Upper lobe of right lung (tissue), 1 donor: Measurements from ENCODE around the gene NDST3. TPM values are rescaled to one million over a fixed set of nuclear protein-coding genes. Genes with fewer than 3 reads are reported as not detected.
A peak's percentile ranks its signal among the peaks of the same experiment; 100 is the strongest.

Experiments used
- ATAC-seq: fragments of 200-7000 bp; cut with Tn5 transposase; one replicate; pipeline ENCODE4 v1.9.1; 2020; ENCODE audit warnings: mild to moderate bottlenecking, moderate library complexity
- DNase-seq: peaks from one replicate; pipeline ENCODE4 v3.0.0-alpha.2; 2020
- H3K27ac ChIP-seq: fragments of 200-600 bp; one replicate; pipeline ENCODE4 v1.8.0; 2022
- H3K27me3 ChIP-seq: fragments of 200-600 bp; one replicate; pipeline ENCODE4 v1.8.0; 2022; ENCODE audit warnings: mild to moderate bottlenecking
- H3K36me3 ChIP-seq: fragments of 200-600 bp; one replicate; pipeline ENCODE4 v1.8.0; 2022
- H3K4me1 ChIP-seq: fragments of 200-600 bp; one replicate; pipeline ENCODE4 v1.8.0; 2022
- H3K4me3 ChIP-seq: fragments of 200-600 bp; one replicate; pipeline ENCODE4 v1.8.0; 2022; ENCODE audit warnings: mild to moderate bottlenecking
- H3K9me3 ChIP-seq: fragments of 200-600 bp; one replicate; pipeline ENCODE4 v1.8.0; 2022
- CTCF ChIP-seq: fragments of 200-600 bp; IDR thresholded peaks from one replicate; pipeline ENCODE4 v1.8.0; 2022; ENCODE audit warnings: antibody characterized with exemption
- intact Hi-C: fragments of 100-400 bp; cut with DNase I; formaldehyde crosslinking; loops from one replicate; pipeline ENCODE4 v1.11.0; 2022
- total RNA-seq: library from RNA; stranded (reverse); fragmentation: NEBNext Ultra II Directional; extraction: Animal tissue kit (Norgen Biotek cat#: 25700); gene quantifications from one replicate; pipeline ENCODE4 v1.2.1, GENCODE V29; 2021
- donor health status: DM: no; HTN: yes; CAD: no; lungs with severe emphysema.

Gene NDST3
- total RNA-seq, 1 donor from 2014 or later = not detected

GRCh38 chr4:118270492-118270891, 236.2 kb downstream of the NDST3 start:
- TF ChIP-seq CTCF = peak; percentile 69
- peak; percentile 45 for ATAC-seq
- Histone ChIP-seq H3K4me1 (no peaks in the 10 kb centered on the region), H3K36me3 (no peaks in the 10 kb centered on the region), H3K27ac (no peak overlapping the region), H3K4me3 (no peak overlapping the region), H3K9me3 (no peaks in the 10 kb centered on the region), H3K27me3 (peaks cover 6% of the 10 kb centered on the region)
- intact Hi-C loops = no loop called here
- no peak for DNase-seq

GRCh38 chr4:118271788-118272187, 237.5 kb downstream of the NDST3 start:
- intact Hi-C loops = no loop called here
- no peaks in the 10 kb centered on the region for H3K9me3 ChIP-seq
- no peak overlapping the region for H3K4me3 ChIP-seq
- no peak for TF ChIP-seq CTCF
- peaks cover 6% of the 10 kb centered on the region for H3K27me3 ChIP-seq
- H3K27ac ChIP-seq = no peak overlapping the region
- H3K4me1 ChIP-seq = no peaks in the 10 kb centered on the region
- no peak for DNase-seq
- no peaks in the 10 kb centered on the region for H3K36me3 ChIP-seq
- no peak for ATAC-seq

DNA sequence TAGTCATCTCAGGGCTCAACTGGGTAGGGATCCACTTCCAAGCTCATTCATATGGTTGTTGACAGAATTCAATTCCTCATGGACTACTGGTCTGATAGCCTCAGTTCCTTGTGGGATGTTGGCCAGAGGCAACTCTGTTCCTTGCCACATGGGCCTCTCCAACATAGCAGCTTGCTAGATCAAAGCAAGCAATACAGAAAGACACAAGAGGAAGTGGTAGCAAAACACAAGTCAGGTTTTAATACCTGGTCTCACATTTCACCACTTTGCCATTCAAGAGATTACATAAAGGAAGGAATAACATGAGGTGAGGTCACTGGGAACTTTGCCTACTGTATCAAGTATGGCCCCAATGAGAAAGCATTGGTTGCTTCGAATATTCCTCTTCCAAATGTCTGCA, 239.4 kb downstream of the NDST3 start:
- ATAC-seq (no peak), DNase-seq (no peak)
- intact Hi-C loops = no loop called here
- no peak for TF ChIP-seq CTCF
- Histone ChIP-seq H3K27ac (no peak overlapping the region), H3K9me3 (no peaks in the 10 kb centered on the region), H3K27me3 (peaks cover 6% of the 10 kb centered on the region), H3K4me1 (no peaks in the 10 kb centered on the region), H3K36me3 (no peaks in the 10 kb centered on the region), H3K4me3 (no peak overlapping the region)

GRCh38 chr4:118276580-118276979, 242.3 kb downstream of the NDST3 start:
- no peak for TF ChIP-seq CTCF
- no peak overlapping the region for H3K27ac ChIP-seq
- ATAC-seq = no peak
- H3K9me3 ChIP-seq = no peaks in the 10 kb centered on the region
- peaks cover 3% of the 10 kb centered on the region for H3K27me3 ChIP-seq
- H3K4me3 ChIP-seq = no peak overlapping the region
- peaks cover 10% of the 10 kb centered on the region for H3K36me3 ChIP-seq
- peaks cover 20% of the 10 kb centered on the region for H3K4me1 ChIP-seq
- DNase-seq = no peak
- intact Hi-C loops = no loop called here

GRCh38 chr4:118277243-118277642, 243.0 kb downstream of the NDST3 start:
- H3K9me3 ChIP-seq = no peaks in the 10 kb centered on the region
- H3K36me3 ChIP-seq = peaks cover 10% of the 10 kb centered on the region
- H3K27me3 ChIP-seq = no peaks in the 10 kb centered on the region
- DNase-seq (no peak), ATAC-seq (no peak)
- intact Hi-C loops = no loop called here
- no peak overlapping the region for H3K4me3 ChIP-seq
- H3K27ac ChIP-seq = no peak overlapping the region
- peaks cover 24% of the 10 kb centered on the region for H3K4me1 ChIP-seq
- TF ChIP-seq CTCF = no peak
